PC-9 (cell line): ENCODE measurements around the gene OR51B4. TPM values are rescaled to one million over a fixed set of nuclear protein-coding genes. Genes with fewer than 3 reads are reported as not detected.

ENCODE experiments used
- BruUV-seq: library from RNA; stranded (reverse); fragments of 400-500 nt; replicated peaks from 2 replicates; lab custom pipeline; 2021; lab: Mats Ljungman, UMichigan
- CTCF ChIA-PET: fragments of 300-600 bp; sonication (Branson Sonifier 250); formaldehyde crosslinking; loops from one replicate; lab custom pipeline; 2022; ENCODE audit warnings: antibody characterized with exemption; lab: Charles Lee
- POLR2A ChIA-PET: fragments of 300-600 bp; sonication (Branson Sonifier 250); formaldehyde crosslinking; loops from one replicate; lab custom pipeline; 2022; ENCODE audit warnings: antibody characterized with exemption; ENCODE audit not compliant: unreplicated experiment; lab: Charles Lee
- DNase-seq, 2 experiments: peaks; one replicate each; pipeline versions ENCODE4 v3.0.0 to v3.0.0-alpha.2; 2015 to 2022; ENCODE audit warnings: mixed read lengths in 1 of 2
- H2AFZ ChIP-seq: fragments of 200-600 bp; sonication (generic); 2 replicates; pipeline ENCODE4 v1.8.1; 2017; ENCODE audit warnings: antibody characterized with exemption
- H3F3A ChIP-seq: fragments of 200-600 bp; sonication (generic); 2 replicates; pipeline ENCODE4 v1.8.1; 2017; ENCODE audit warnings: antibody characterized with exemption, mild to moderate bottlenecking, low read depth; ENCODE audit not compliant: insufficient read depth
- H3K27ac ChIP-seq: fragments of 200-600 bp; sonication (generic); 2 replicates; pipeline ENCODE4 v1.6.1; 2016; ENCODE audit warnings: mixed run types
- H3K27me3 ChIP-seq: fragments of 200-600 bp; sonication (generic); 2 replicates; pipeline ENCODE4 v1.6.1; 2016; ENCODE audit warnings: low read depth, mixed run types; ENCODE audit not compliant: insufficient read depth
- H3K36me3 ChIP-seq: fragments of 200-600 bp; sonication (generic); 2 replicates; pipeline ENCODE4 v1.6.1; 2016; ENCODE audit warnings: low read depth, mixed run types
- H3K4me1 ChIP-seq: fragments of 200-600 bp; sonication (generic); replicated peaks from 2 replicates; pipeline ENCODE4 v1.6.1; 2016; ENCODE audit warnings: mixed run types; ENCODE audit not compliant: insufficient read depth
- H3K4me2 ChIP-seq: fragments of 200-600 bp; sonication (generic); 2 replicates; pipeline ENCODE4 v1.6.1; 2017; ENCODE audit warnings: mixed run types
- H3K4me3 ChIP-seq: fragments of 200-600 bp; sonication (generic); 2 replicates; pipeline ENCODE4 v1.6.1; 2016; ENCODE audit warnings: mixed run types
- H3K79me2 ChIP-seq: fragments of 200-600 bp; sonication (generic); 2 replicates; pipeline ENCODE4 v1.6.1; 2017; ENCODE audit warnings: low read depth, mixed run types
- H3K9me2 ChIP-seq: fragments of 200-600 bp; sonication (generic); 2 replicates; pipeline ENCODE4 v1.8.1; 2017; ENCODE audit warnings: mild to moderate bottlenecking; ENCODE audit not compliant: insufficient read depth
- H3K9me3 ChIP-seq: fragments of 200-600 bp; sonication (generic); 2 replicates; pipeline ENCODE4 v1.8.1; 2016; ENCODE audit warnings: low read depth; ENCODE audit not compliant: insufficient read depth
- H4K20me1 ChIP-seq: fragments of 200-600 bp; sonication (generic); 2 replicates; pipeline ENCODE4 v1.8.1; 2017; ENCODE audit not compliant: insufficient read depth
- CTCF ChIP-seq: fragments of 200-600 bp; sonication (generic); conservative IDR thresholded peaks from 2 replicates; pipeline ENCODE4 v1.6.1; 2017; ENCODE audit warnings: mixed run types, antibody characterized with exemption, mild to moderate bottlenecking, moderate library complexity
- EZH2 ChIP-seq: fragments of 200-600 bp; sonication (generic); IDR thresholded peaks from 2 replicates; pipeline ENCODE4 v1.8.0; 2017; ENCODE audit warnings: antibody characterized with exemption, low read depth
- intact Hi-C: fragments of 100-400 bp; cut with micrococcal nuclease; formaldehyde crosslinking; loops from one replicate; pipeline ENCODE4 v1.10.0; 2022; ENCODE audit not compliant: unreplicated experiment
- total RNA-seq: library from RNA; stranded (reverse); gene quantifications from 2 replicates; pipeline ENCODE4 v1.2.3, GENCODE V29; 2021

OR51B4 gene
- total RNA-seq, 1 experiment from 2014 or later: not detected

GRCh38 chr11:5275369-5276110, 26.2 kb downstream of the OR51B4 start:
- Histone ChIP-seq H2AFZ (no peak overlapping the region), H4K20me1 (no peaks in the 10 kb centered on the region), H3K9me3 (no peaks in the 10 kb centered on the region), H3K27me3 (no peaks in the 10 kb centered on the region), H3K4me2 (no peak overlapping the region), H3K27ac (no peak overlapping the region), H3K4me1 (peaks cover under 1% of the 10 kb centered on the region; the same call in 1 of the 2 replicates), H3K4me3 (no peak overlapping the region), H3K36me3 (no peaks in the 10 kb centered on the region), H3K9me2 (no peaks in the 10 kb centered on the region), H3K79me2 (no peaks in the 10 kb centered on the region), H3F3A (no peaks in the 10 kb centered on the region)
- BruUV-seq: no TSS peak
- intact Hi-C loops: no loop called here
- DNase-seq: no peak
- POLR2A ChIA-PET: no interaction called here
- CTCF ChIA-PET: no interaction called here
- TF ChIP-seq EZH2 (no peak), CTCF (no peak)

DNA sequence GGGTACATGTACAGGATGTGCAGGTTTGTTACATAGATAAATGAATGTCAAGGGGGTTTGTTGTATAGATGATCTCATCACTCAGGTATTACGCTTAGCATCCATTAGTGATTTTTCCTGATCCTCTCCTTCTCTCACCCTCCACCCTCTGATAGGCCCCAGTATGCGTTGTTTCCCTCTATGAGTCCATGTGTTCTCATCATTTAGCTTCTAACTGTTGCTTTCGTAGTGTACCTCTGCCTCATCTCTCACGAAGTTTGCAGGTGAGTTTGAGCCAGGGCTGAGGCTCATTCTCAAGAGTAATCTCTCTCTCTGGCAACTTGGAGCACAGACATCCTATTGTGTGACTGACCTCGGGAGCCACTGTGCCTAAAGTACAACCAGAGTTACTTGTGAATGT, 27.4 kb downstream of the OR51B4 start:
- Histone ChIP-seq H2AFZ (no peak overlapping the region; the same call in 1 of the 2 replicates), H3K4me3 (no peak overlapping the region), H3K4me1 (no peaks in the 10 kb centered on the region), H3K27me3 (no peaks in the 10 kb centered on the region), H3F3A (no peaks in the 10 kb centered on the region), H3K79me2 (no peaks in the 10 kb centered on the region), H3K9me2 (no peaks in the 10 kb centered on the region), H3K27ac (no peak overlapping the region), H3K9me3 (no peaks in the 10 kb centered on the region), H3K4me2 (no peak overlapping the region), H4K20me1 (no peaks in the 10 kb centered on the region), H3K36me3 (no peaks in the 10 kb centered on the region)
- TF ChIP-seq EZH2 (no peak), CTCF (no peak)
- DNase-seq: no peak
- intact Hi-C loops: no loop called here
- no TSS peak for BruUV-seq
- ChIA-PET POLR2A (no interaction called here), CTCF (no interaction called here)

DNA sequence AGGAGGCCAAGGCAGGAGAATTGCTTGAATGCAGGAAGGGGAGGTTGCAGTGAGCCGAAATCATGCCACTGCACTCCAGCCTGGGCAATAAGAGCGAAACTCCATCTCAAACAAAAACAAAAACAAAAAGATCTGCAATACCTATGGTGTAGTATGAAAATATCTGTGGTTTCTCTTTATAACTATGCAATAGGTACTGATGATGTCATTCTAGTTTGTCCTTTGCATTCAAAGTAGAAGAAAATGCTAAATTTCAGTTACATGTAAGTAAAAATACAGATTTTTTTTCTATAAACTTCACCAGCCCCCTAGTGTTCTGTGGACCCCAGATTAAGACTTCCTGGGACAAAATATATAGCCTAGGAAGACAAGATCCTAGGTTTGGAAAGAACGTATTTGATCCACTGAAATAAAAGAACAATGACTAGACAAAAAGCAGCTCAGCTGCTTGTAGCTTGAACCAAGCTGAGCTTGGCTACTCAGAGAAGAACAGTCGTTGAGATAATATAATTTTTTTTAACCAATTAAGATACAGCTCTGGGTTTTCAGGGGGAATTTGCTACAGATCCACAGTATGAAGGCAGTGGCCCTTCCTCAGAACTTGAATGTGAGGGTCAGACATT, 29.2 kb downstream of the OR51B4 start:
- intact Hi-C loops: no loop called here
- Histone ChIP-seq H3K4me1 (no peaks in the 10 kb centered on the region), H3K36me3 (no peaks in the 10 kb centered on the region), H3F3A (no peaks in the 10 kb centered on the region), H3K9me3 (no peaks in the 10 kb centered on the region), H3K27ac (no peak overlapping the region), H3K4me2 (no peak overlapping the region), H4K20me1 (no peaks in the 10 kb centered on the region), H3K4me3 (no peak overlapping the region), H3K79me2 (no peaks in the 10 kb centered on the region), H3K27me3 (no peaks in the 10 kb centered on the region), H2AFZ (no peak overlapping the region), H3K9me2 (no peaks in the 10 kb centered on the region)
- no TSS peak for BruUV-seq
- TF ChIP-seq EZH2 (no peak), CTCF (no peak)
- no peak for DNase-seq
- CTCF ChIA-PET: no interaction called here
- POLR2A ChIA-PET: no interaction called here
